HG03442 (cell line): ENCODE data around the gene NUS1.
"Not testable (repeated sequence)": the region's sequence is repeated elsewhere in the genome, so short reads cannot be mapped to it uniquely, and the experiment has no call there.

Experiments
- ATAC-seq: cut with Tn5 transposase; IDR thresholded peaks from one replicate; pipeline ENCODE4 v1.9.1; 2021; ENCODE audit warnings: mild to moderate bottlenecking, moderate library complexity; ENCODE audit not compliant: unreplicated experiment

Gene NUS1

GRCh38 chr6:117706936-117707509, 31.8 kb downstream of the NUS1 start:
- ATAC-seq: not testable (repeated sequence)

DNA sequence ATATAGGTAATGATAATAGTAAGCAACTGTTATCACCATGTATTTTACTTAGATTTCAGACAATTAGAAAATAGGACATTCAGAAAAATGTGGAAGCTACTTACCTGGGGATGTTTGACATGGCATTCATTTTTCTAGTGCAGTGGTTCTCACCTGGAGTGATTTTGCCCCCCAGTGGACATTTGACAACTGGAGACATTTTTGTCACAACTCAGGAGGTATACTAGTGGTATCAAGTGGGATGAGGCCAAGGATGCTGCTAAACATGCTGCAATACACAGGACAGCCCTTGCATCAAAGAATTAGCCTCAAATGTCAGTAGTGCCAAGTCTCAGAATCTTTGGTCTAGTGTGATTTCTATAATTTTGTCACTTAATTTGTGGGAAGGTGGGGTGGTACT, 36.1 kb downstream of the NUS1 start:
- ATAC-seq: no peak

- no peak for ATAC-seq
Measured at GRCh38 chr6:117718895-117719294, 43.6 kb downstream of the NUS1 start.

DNA sequence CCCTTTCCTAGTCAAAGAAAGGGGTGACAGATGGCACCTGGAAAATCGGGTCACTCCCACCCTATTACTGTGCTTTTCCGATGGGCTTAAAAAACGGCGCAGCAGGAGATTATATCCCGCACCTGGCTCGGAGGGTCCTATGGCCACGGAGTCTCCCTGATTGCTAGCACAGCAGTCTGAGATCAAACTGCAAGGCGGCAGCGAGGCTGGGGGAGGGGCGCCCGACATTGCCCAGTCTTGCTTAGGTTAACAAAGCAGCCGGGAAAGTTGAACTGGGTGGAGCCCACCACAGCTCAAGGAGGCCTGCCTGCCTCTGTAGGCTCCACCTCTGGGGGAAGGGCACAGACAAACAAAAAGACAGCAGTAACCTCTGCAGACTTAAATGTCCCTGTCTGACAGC, 46.3 kb downstream of the NUS1 start:
- ATAC-seq: not testable (repeated sequence)

GRCh38 chr6:117728626-117729025, 53.4 kb downstream of the NUS1 start:
- ATAC-seq: no peak

DNA sequence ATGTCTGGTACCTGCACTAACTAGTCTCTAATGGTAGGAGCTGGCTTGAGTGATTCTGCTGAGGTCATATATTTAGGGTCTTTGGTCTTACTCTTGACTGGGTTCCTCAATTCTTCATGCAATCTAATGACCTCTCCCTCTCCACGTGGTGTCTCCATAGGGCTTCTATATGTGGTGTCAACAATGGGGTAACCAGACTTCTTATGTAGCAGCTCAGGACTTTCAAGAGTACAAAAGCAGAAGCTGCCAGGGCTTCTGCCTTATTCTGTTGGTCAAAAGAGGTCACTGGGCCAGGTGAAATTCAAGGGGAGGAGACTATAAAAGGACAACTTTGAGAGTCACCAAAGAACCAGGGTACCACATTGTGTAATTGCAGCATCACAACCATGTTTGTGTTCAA, 54.3 kb downstream of the NUS1 start:
- ATAC-seq: no peak

GRCh38 chr6:117733341-117733740, 58.1 kb downstream of the NUS1 start:
- no peak for ATAC-seq

- no peak for ATAC-seq
Measured at GRCh38 chr6:117739869-117740268, 64.6 kb downstream of the NUS1 start.

DNA sequence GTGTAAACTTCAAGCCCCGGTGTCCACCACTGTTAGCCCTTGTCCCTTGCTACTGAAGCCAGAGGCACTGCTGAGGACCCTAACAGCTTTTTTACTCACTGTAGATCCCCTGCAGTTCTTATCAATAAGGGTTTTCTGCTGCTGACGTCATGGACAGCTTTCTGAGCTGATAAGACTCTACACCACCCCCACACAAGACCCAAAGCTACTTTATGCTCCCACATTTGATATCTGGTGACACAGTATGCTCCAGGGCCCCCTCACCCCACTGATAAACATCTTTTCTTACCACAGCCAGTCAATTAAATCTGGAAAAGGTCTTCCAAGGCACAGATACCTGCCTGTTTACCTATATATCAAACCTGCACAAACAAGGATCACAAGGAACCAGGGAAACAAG, 65.3 kb downstream of the NUS1 start:
- ATAC-seq: no peak

- ATAC-seq: not testable (repeated sequence)
Measured at GRCh38 chr6:117750675-117751074, 75.4 kb downstream of the NUS1 start.
